Esophagus squamous epithelium (tissue), 5 donors: ENCODE results near the gene SYNM. TPM values are rescaled to one million over a fixed set of nuclear protein-coding genes. Genes with fewer than 3 reads are reported as not detected.
A peak's percentile ranks its signal among the peaks of the same experiment; 100 is the strongest.

Experiments used
- DNase-seq: peaks from one replicate; lab custom pipeline; 2025; lab: John Stamatoyannopoulos, UW
- H3K27ac ChIP-seq, 4 donors: fragments of 200-600 bp; sonication (generic); one replicate each; pipeline ENCODE4 v1.5.1; 2016 to 2019; ENCODE audit warnings: mild to moderate bottlenecking in 1 of 4
- H3K27me3 ChIP-seq, 4 donors: fragments of 200-600 bp; sonication (generic); 1 replicate in 3 of 4; 2 replicates in 1 of 4; pipeline versions ENCODE4 v1.5.1 to v1.6.0; 2017 to 2021; ENCODE audit warnings: antibody characterized with exemption in 1 of 4
- H3K36me3 ChIP-seq, 3 donors: fragments of 200-600 bp; sonication (generic); one replicate each; pipeline ENCODE4 v1.5.1; 2016 to 2019
- H3K4me1 ChIP-seq, 3 donors: fragments of 200-600 bp; sonication (generic); one replicate each; pipeline ENCODE4 v1.5.1; 2017 to 2019
- H3K4me3 ChIP-seq, 4 donors: fragments of 200-600 bp; sonication (generic); 1 replicate in 3 of 4; 2 replicates in 1 of 4; pipeline ENCODE4 v1.5.1; 2016 to 2019; ENCODE audit warnings: mild to moderate bottlenecking in 2 of 4, moderate library complexity in 1 of 4
- H3K9me3 ChIP-seq, 3 donors: fragments of 200-600 bp; sonication (generic); one replicate each; pipeline ENCODE4 v1.5.1; 2016 to 2019
- POLR2A ChIP-seq, 4 donors: fragments of 450-650 bp; IDR thresholded peaks; one replicate each; pipeline ENCODE4 v1.6.1; 2017; ENCODE audit warnings: antibody characterized with exemption in 4 of 4, mild to moderate bottlenecking in 4 of 4, moderate library complexity in 3 of 4
- WGBS, 2 donors: methylation state at CpG; one replicate each; pipeline ENCODE4 v1.1.5; 2018; 5-methylcytosine and 5-hydroxymethylcytosine counted together
- intact Hi-C: fragments of 100-400 bp; cut with DNase I; formaldehyde crosslinking; loops from one replicate; pipeline ENCODE4 v1.15.0; 2022
- total RNA-seq, 4 donors: library from RNA; depleted of rRNA; stranded (reverse); fragments of >200 nt; gene quantifications; one replicate each; pipeline ENCODE4 v1.1.0, GENCODE V29; 2016
- TF ChIP-seq, protein P1 (sequence below), 6 experiments: fragments of 450-650 bp in 4 of 6; fragments of 200-600 bp in 2 of 6; sonication (generic) in 2 of 6; IDR thresholded peaks; one replicate each; pipeline ENCODE4 v1.5.1; 2016 to 2019; ENCODE audit warnings: antibody characterized with exemption in 6 of 6, mild to moderate bottlenecking in 4 of 6, moderate library complexity in 4 of 6
- donor health status: DM: yes; HTN: yes; CAD: no.

SYNM gene
- total RNA-seq, 4 donors from 2014 or later, result 18.1 to 262 (median 42.0) TPM

- H3K27me3 ChIP-seq, result no peaks in the 10 kb centered on the region
- DNase-seq, result no peak
- WGBS, 2 donors, result 82 to 85% methylated on average over 17 to 18 of the region's 18 CpGs
- intact Hi-C loops, result no loop called here
- H3K4me3 ChIP-seq, result no peak overlapping the region
- H3K36me3 ChIP-seq, result peaks cover 0 to 42% (median 4%) of the 10 kb centered on the region in 3 donors
- TF ChIP-seq, protein P1, sequence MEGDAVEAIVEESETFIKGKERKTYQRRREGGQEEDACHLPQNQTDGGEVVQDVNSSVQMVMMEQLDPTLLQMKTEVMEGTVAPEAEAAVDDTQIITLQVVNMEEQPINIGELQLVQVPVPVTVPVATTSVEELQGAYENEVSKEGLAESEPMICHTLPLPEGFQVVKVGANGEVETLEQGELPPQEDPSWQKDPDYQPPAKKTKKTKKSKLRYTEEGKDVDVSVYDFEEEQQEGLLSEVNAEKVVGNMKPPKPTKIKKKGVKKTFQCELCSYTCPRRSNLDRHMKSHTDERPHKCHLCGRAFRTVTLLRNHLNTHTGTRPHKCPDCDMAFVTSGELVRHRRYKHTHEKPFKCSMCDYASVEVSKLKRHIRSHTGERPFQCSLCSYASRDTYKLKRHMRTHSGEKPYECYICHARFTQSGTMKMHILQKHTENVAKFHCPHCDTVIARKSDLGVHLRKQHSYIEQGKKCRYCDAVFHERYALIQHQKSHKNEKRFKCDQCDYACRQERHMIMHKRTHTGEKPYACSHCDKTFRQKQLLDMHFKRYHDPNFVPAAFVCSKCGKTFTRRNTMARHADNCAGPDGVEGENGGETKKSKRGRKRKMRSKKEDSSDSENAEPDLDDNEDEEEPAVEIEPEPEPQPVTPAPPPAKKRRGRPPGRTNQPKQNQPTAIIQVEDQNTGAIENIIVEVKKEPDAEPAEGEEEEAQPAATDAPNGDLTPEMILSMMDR (IDR thresholded peaks at IDR 0.05), result no peak
- no peak for TF ChIP-seq POLR2A (IDR thresholded peaks at IDR 0.05)
- no peaks in the 10 kb centered on the region for H3K9me3 ChIP-seq
- peaks cover 0 to 17% (median 0%) of the 10 kb centered on the region in 3 donors for H3K4me1 ChIP-seq
- peak overlapping the region in 3 of 4 donors; percentile 2 to 25 (median 11) for H3K27ac ChIP-seq
These were observed 27.9 kb downstream of the SYNM start for GRCh38 chr15:99132634-99133287.

GRCh38 chr15:99134317-99134821 lies 29.5 kb downstream of the SYNM start:
- TF ChIP-seq, protein P1 (IDR thresholded peaks at IDR 0.05), result no peak
- no peak for TF ChIP-seq POLR2A (IDR thresholded peaks at IDR 0.05)
- H3K9me3 ChIP-seq, result no peaks in the 10 kb centered on the region
- H3K36me3 ChIP-seq, result peaks cover 0 to 57% (median 4%) of the 10 kb centered on the region in 3 donors
- DNase-seq, result no peak
- no peak overlapping the region for H3K4me3 ChIP-seq
- H3K27me3 ChIP-seq, result no peaks in the 10 kb centered on the region
- intact Hi-C loops, result no loop called here
- WGBS, 2 donors, result 84 to 88% methylated on average over 8 to 9 of the region's 11 CpGs
- H3K27ac ChIP-seq, result peak overlapping the region in 3 of 4 donors; percentile 33 to 45 (median 35)
- H3K4me1 ChIP-seq, result peaks cover 0 to 17% (median 0%) of the 10 kb centered on the region in 3 donors

GRCh38 chr15:99135194-99135593 lies 30.3 kb downstream of the SYNM start:
- TF ChIP-seq, protein P1 (IDR thresholded peaks at IDR 0.05), result no peak
- no peak for TF ChIP-seq POLR2A (IDR thresholded peaks at IDR 0.05)
- Histone ChIP-seq H3K27me3 (no peaks in the 10 kb centered on the region), H3K4me1 (peaks cover 0 to 14% (median 0%) of the 10 kb centered on the region in 3 donors), H3K9me3 (no peaks in the 10 kb centered on the region), H3K4me3 (no peak overlapping the region), H3K27ac (peak overlapping the region in 3 of 4 donors; percentile 33 to 45 (median 35)), H3K36me3 (peaks cover 0 to 56% (median 4%) of the 10 kb centered on the region in 3 donors)
- DNase-seq, result no peak
- WGBS, 2 donors, result 69 to 72% methylated on average over 4 of the region's 4 CpGs
- intact Hi-C loops, result no loop called here

- Histone ChIP-seq H3K4me1 (peaks cover 0 to under 1% (median 0%) of the 10 kb centered on the region in 3 donors), H3K36me3 (peaks cover 0 to 45% (median 1%) of the 10 kb centered on the region in 3 donors), H3K27ac (peak overlapping the region in 2 of 4 donors; percentile 41 to 42), H3K27me3 (no peaks in the 10 kb centered on the region), H3K4me3 (no peak overlapping the region), H3K9me3 (no peaks in the 10 kb centered on the region)
- TF ChIP-seq, protein P1 (IDR thresholded peaks at IDR 0.05), result no peak
- no peak for TF ChIP-seq POLR2A (IDR thresholded peaks at IDR 0.05)
- intact Hi-C loops, result no loop called here
- 58 to 86% methylated on average over 3 to 7 of the region's 13 CpGs for WGBS, 2 donors
- no peak for DNase-seq
These were observed 32.2 kb downstream of the SYNM start for GRCh38 chr15:99137111-99137546.

GRCh38 chr15:99137877-99138276 lies 33.0 kb downstream of the SYNM start:
- no peak for TF ChIP-seq POLR2A (IDR thresholded peaks at IDR 0.05)
- TF ChIP-seq, protein P1 (IDR thresholded peaks at IDR 0.05), result no peak
- Histone ChIP-seq H3K9me3 (no peaks in the 10 kb centered on the region), H3K27me3 (no peaks in the 10 kb centered on the region), H3K27ac (peak overlapping the region in 2 of 4 donors; percentile 41 to 42), H3K36me3 (peaks cover 0 to 40% (median 0%) of the 10 kb centered on the region in 3 donors), H3K4me3 (no peak overlapping the region), H3K4me1 (no peaks in the 10 kb centered on the region)
- intact Hi-C loops, result no loop called here
- WGBS, 2 donors, result 58 to 92% methylated on average over 2 to 4 of the region's 5 CpGs
- DNase-seq, result no peak
